ENCODE data around the gene MAP3K15. TPM values are rescaled to one million over a fixed set of nuclear protein-coding genes. Genes with fewer than 3 reads are reported as not detected.

Gene MAP3K15
- total RNA-seq, 1 experiment from 2014 or later, result 1.3 TPM

DNA sequence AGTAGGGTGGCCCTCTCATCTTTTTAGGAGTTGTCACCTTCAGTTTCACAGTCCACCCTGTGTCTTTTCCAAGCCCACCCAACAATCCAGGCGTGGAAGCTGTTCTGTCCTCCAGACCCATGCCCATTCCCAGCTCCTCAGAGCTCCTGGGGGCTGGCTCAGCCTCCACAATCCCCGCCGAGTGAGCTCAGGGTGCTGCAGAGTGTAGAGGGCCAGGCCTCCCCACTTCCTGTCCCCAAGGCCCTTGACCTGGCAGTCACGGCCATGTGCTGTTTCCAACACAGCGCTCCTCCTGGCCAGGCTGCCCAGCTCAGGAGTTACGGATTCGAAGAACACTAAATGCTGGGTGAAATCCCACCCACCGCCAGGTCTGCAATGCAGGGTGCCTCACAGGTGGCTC, 139.8 kb downstream of the MAP3K15 start:
- no peak for DNase-seq (ENCODE audit: low read depth, low spot score)
- ChIA-PET POLR2A (no interaction called here), RAD21 (ENCODE audit: low non-redundant PET in 1 of 2, low total read pairs in 2 of 2, uncharacterized antibody in 2 of 2, unreplicated experiment in 2 of 2) (no interaction called here), CTCF (no interaction called here)
- Histone ChIP-seq H3K36me3 (ENCODE audit: control insufficient read depth in 1 of 2, insufficient read depth in 2 of 2, low read length in 2 of 2) (no peaks in the 10 kb centered on the region), H3K4me3 (replicated peaks in 1 of 2; ENCODE audit: low read depth in 1 of 2, low read length in 2 of 2) (no peak overlapping the region), H3K27ac (ENCODE audit: low read depth, low read length) (no peak overlapping the region), H3K4me2 (ENCODE audit: low read length) (no peak overlapping the region), H3K9me2 (ENCODE audit: insufficient read depth) (no peaks in the 10 kb centered on the region), H4K20me1 (ENCODE audit: insufficient read depth) (no peaks in the 10 kb centered on the region), H3K9me3 (ENCODE audit: control insufficient read depth in 1 of 2, insufficient read depth in 1 of 2, low read depth in 1 of 2, low read length in 2 of 2) (no peaks in the 10 kb centered on the region), H3K9ac (ENCODE audit: low read length) (no peak overlapping the region), H3K79me2 (ENCODE audit: insufficient read depth, low read length) (no peaks in the 10 kb centered on the region), H3K27me3 (ENCODE audit: insufficient read depth, low read length) (no peaks in the 10 kb centered on the region), H3K4me1 (ENCODE audit: control insufficient read depth in 1 of 2, insufficient read depth in 2 of 2, low read length in 2 of 2) (no peaks in the 10 kb centered on the region), H2AFZ (ENCODE audit: low read depth, low read length, poor library complexity, severe bottlenecking) (no peak overlapping the region)
- intact Hi-C loops (cut with micrococcal nuclease), result no loop called here
- no peak for ATAC-seq
- BruUV-seq (replicated peaks), result no TSS peak
- TF ChIP-seq SP1 (IDR thresholded peaks at IDR 0.05; ENCODE audit: low read depth), result no peak
- no peak for TF ChIP-seq SRF (IDR thresholded peaks at IDR 0.05; ENCODE audit: low read depth)
- TF ChIP-seq ZBTB33 (IDR thresholded peaks at IDR 0.05; ENCODE audit: extremely low read depth, insufficient replicate concordance, low read length), result no peak
- TF ChIP-seq SIN3A (IDR thresholded peaks at IDR 0.05; ENCODE audit: low read depth), result no peak
- no peak for TF ChIP-seq ZFX (IDR thresholded peaks at IDR 0.05)
- TF ChIP-seq EZH2 (IDR thresholded peaks at IDR 0.05), result no peak
- no peak for TF ChIP-seq RAD21 (IDR thresholded peaks at IDR 0.05; ENCODE audit: low read depth)
- TF ChIP-seq TCF7L2 (IDR thresholded peaks at IDR 0.05; ENCODE audit: borderline replicate concordance, extremely low read depth, insufficient read depth, insufficient read length), result no peak
- TF ChIP-seq, protein P1, sequence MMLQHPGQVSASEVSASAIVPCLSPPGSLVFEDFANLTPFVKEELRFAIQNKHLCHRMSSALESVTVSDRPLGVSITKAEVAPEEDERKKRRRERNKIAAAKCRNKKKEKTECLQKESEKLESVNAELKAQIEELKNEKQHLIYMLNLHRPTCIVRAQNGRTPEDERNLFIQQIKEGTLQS (IDR thresholded peaks at IDR 0.05), result no peak
- no peak for TF ChIP-seq ELF1 (IDR thresholded peaks at IDR 0.05; ENCODE audit: borderline replicate concordance, low read depth)
- no peak for TF ChIP-seq POLR2AphosphoS5 (IDR thresholded peaks at IDR 0.05; ENCODE audit: low read depth, low read length)

Measured in HCT116 (cell line).